Measurements from ENCODE around the gene C14orf132. TPM values are rescaled to one million over a fixed set of nuclear protein-coding genes. Genes with fewer than 3 reads are reported as not detected.

The C14orf132 gene
- total and polyA plus RNA-seq, 9 of the 15 experiments (the other 6 are each of a cell fraction or from before 2014, with no cell fraction given): not detected

DNA sequence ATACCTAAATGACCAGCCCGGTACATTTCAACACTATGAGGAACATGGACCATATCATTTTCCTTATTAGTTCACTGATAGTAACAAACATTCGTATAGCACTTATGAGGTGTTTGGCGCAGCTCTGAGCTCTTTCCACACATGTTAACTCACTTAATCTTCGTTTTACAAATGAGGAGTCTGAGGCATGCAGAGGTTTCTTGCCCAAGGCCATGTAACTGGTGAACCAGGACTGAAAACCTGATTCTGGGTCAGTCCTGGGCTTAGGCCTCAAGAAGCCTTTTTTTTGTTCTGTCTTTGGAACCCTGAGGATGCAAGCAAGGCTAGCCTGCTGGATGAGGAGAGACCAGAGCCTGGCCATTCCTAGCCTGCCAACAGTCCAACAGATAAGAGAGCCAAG is 55.0 kb downstream of the C14orf132 start (continued):
- TF ChIP-seq, protein P1, sequence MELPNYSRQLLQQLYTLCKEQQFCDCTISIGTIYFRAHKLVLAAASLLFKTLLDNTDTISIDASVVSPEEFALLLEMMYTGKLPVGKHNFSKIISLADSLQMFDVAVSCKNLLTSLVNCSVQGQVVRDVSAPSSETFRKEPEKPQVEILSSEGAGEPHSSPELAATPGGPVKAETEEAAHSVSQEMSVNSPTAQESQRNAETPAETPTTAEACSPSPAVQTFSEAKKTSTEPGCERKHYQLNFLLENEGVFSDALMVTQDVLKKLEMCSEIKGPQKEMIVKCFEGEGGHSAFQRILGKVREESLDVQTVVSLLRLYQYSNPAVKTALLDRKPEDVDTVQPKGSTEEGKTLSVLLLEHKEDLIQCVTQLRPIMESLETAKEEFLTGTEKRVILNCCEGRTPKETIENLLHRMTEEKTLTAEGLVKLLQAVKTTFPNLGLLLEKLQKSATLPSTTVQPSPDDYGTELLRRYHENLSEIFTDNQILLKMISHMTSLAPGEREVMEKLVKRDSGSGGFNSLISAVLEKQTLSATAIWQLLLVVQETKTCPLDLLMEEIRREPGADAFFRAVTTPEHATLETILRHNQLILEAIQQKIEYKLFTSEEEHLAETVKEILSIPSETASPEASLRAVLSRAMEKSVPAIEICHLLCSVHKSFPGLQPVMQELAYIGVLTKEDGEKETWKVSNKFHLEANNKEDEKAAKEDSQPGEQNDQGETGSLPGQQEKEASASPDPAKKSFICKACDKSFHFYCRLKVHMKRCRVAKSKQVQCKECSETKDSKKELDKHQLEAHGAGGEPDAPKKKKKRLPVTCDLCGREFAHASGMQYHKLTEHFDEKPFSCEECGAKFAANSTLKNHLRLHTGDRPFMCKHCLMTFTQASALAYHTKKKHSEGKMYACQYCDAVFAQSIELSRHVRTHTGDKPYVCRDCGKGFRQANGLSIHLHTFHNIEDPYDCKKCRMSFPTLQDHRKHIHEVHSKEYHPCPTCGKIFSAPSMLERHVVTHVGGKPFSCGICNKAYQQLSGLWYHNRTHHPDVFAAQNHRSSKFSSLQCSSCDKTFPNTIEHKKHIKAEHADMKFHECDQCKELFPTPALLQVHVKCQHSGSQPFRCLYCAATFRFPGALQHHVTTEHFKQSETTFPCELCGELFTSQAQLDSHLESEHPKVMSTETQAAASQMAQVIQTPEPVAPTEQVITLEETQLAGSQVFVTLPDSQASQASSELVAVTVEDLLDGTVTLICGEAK (IDR thresholded peaks at IDR 0.05): no peak
- TF ChIP-seq, protein P1 (CRISPR knock-in tag; IDR thresholded peaks at IDR 0.05): no peak
- no peak for TF ChIP-seq SRSF9 (IDR thresholded peaks at IDR 0.05; ENCODE audit: borderline replicate concordance, low read depth, low read length)
- TF ChIP-seq, protein P2, sequence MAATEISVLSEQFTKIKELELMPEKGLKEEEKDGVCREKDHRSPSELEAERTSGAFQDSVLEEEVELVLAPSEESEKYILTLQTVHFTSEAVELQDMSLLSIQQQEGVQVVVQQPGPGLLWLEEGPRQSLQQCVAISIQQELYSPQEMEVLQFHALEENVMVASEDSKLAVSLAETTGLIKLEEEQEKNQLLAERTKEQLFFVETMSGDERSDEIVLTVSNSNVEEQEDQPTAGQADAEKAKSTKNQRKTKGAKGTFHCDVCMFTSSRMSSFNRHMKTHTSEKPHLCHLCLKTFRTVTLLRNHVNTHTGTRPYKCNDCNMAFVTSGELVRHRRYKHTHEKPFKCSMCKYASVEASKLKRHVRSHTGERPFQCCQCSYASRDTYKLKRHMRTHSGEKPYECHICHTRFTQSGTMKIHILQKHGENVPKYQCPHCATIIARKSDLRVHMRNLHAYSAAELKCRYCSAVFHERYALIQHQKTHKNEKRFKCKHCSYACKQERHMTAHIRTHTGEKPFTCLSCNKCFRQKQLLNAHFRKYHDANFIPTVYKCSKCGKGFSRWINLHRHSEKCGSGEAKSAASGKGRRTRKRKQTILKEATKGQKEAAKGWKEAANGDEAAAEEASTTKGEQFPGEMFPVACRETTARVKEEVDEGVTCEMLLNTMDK (IDR thresholded peaks at IDR 0.05; ENCODE audit: borderline replicate concordance, insufficient read depth, low read depth, low read length, poor library complexity, severe bottlenecking): no peak
- no peak for TF ChIP-seq CBFA2T3 (IDR thresholded peaks at IDR 0.05)
- no peak for TF ChIP-seq POLR2H (tag; IDR thresholded peaks at IDR 0.05; ENCODE audit: low read depth)
- no peak for TF ChIP-seq MED1 (CRISPR knock-in tag; IDR thresholded peaks at IDR 0.05; ENCODE audit: borderline replicate concordance)
- TF ChIP-seq COPS2 (conservative IDR thresholded peaks at IDR 0.05): no peak
- no peak for TF ChIP-seq MXI1 (IDR thresholded peaks at IDR 0.05; ENCODE audit: low read depth, low read length)
- TF ChIP-seq, protein P3, sequence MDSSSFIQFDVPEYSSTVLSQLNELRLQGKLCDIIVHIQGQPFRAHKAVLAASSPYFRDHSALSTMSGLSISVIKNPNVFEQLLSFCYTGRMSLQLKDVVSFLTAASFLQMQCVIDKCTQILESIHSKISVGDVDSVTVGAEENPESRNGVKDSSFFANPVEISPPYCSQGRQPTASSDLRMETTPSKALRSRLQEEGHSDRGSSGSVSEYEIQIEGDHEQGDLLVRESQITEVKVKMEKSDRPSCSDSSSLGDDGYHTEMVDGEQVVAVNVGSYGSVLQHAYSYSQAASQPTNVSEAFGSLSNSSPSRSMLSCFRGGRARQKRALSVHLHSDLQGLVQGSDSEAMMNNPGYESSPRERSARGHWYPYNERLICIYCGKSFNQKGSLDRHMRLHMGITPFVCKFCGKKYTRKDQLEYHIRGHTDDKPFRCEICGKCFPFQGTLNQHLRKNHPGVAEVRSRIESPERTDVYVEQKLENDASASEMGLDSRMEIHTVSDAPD (CRISPR knock-in tag; IDR thresholded peaks at IDR 0.05): no peak
